K562 (cell line): ENCODE results near the gene WBP1L. TPM values are rescaled to one million over a fixed set of nuclear protein-coding genes. Genes with fewer than 3 reads are reported as not detected.
A peak's percentile ranks its signal among the peaks of the same experiment; 100 is the strongest.

ENCODE experiments used
- ARID4B ChIP-seq: sonication (generic); formaldehyde crosslinking; IDR thresholded peaks from 2 replicates; pipeline ENCODE4 v1.8.0; 2022; ENCODE audit warnings: mild to moderate bottlenecking, missing genetic modification reagents
- BACH1 ChIP-seq: fragments of 200-800 bp; sonication (Bioruptor generic); IDR thresholded peaks from 2 replicates; pipeline ENCODE4 v1.6.1; 2016; ENCODE audit warnings: missing genetic modification characterization, missing compliant biosample characterization
- CBFA2T2 ChIP-seq: fragments of 450-650 bp; conservative IDR thresholded peaks from 2 replicates; pipeline ENCODE4 v1.6.1; 2017; ENCODE audit warnings: mild to moderate bottlenecking
- HINFP ChIP-seq: fragments of 450-650 bp; conservative IDR thresholded peaks from 2 replicates; pipeline ENCODE4 v1.6.1; 2016; ENCODE audit warnings: missing genetic modification characterization, low read depth, mild to moderate bottlenecking, control low read depth, missing compliant biosample characterization
- ID3 ChIP-seq, 2 experiments: fragments of 250-450 bp in 1 of 2; fragments of 450-650 bp in 1 of 2; sonication (Bioruptor Pico) in 1 of 2; IDR thresholded peaks; 2 replicates each; pipeline versions ENCODE4 v1.6.1 to v1.8.0; 2016 to 2021; ENCODE audit warnings: mild to moderate bottlenecking in 2 of 2, moderate library complexity in 2 of 2, missing compliant biosample characterization in 1 of 2, missing genetic modification characterization in 1 of 2
- IRF9 ChIP-seq: fragments of 450-650 bp; IDR thresholded peaks from 2 replicates; pipeline ENCODE4 v1.6.1; 2016; ENCODE audit warnings: missing biosample characterization, missing genetic modification characterization
- KLF6 ChIP-seq: fragments of 250-450 bp; sonication (Bioruptor Pico); IDR thresholded peaks from 2 replicates; pipeline ENCODE4 v1.4.0; 2020; ENCODE audit warnings: mild to moderate bottlenecking, moderate library complexity, borderline replicate concordance
- L3MBTL2 ChIP-seq: fragments of 450-650 bp; IDR thresholded peaks from 2 replicates; pipeline ENCODE4 v1.6.1; 2016; ENCODE audit warnings: mild to moderate bottlenecking, moderate library complexity
- MEF2D ChIP-seq: conservative IDR thresholded peaks from 2 replicates; pipeline ENCODE4 v1.6.1; 2016; ENCODE audit warnings: low read depth, missing genetic modification characterization, missing compliant biosample characterization
- MYC ChIP-seq, 2 experiments: fragments of 250-450 bp in 1 of 2; sonication (Bioruptor Pico) in 1 of 2; IDR thresholded peaks; 2 replicates each; pipeline versions ENCODE4 v1.5.1 to v1.6.1; 2012 to 2021; ENCODE audit warnings: low read depth in 2 of 2, borderline replicate concordance in 1 of 2, improper control_type of control experiment in 1 of 2, low read length in 1 of 2, mild to moderate bottlenecking in 1 of 2, moderate library complexity in 1 of 2
- PYGO2 ChIP-seq: fragments of 450-650 bp; IDR thresholded peaks from 2 replicates; pipeline ENCODE4 v1.6.1; 2016; ENCODE audit warnings: mild to moderate bottlenecking, missing genetic modification characterization, moderate library complexity, missing compliant biosample characterization
- TSC22D4 ChIP-seq: fragments of 450-650 bp; IDR thresholded peaks from 2 replicates; pipeline ENCODE4 v1.6.1; 2016; ENCODE audit warnings: missing genetic modification characterization, missing biosample characterization, control low read depth
- ZBTB26 ChIP-seq: fragments of 450-650 bp; formaldehyde crosslinking; IDR thresholded peaks from 2 replicates; pipeline ENCODE4 v1.4.0; 2022; ENCODE audit warnings: missing genetic modification characterization
- ZNF644 ChIP-seq: fragments of 200-800 bp; sonication (Bioruptor generic); IDR thresholded peaks from 2 replicates; pipeline ENCODE4 v1.6.1; 2016; ENCODE audit warnings: low read depth, missing genetic modification characterization, missing compliant biosample characterization
- ZNF668 ChIP-seq: fragments of 250-450 bp; sonication (Bioruptor Pico); IDR thresholded peaks from 2 replicates; pipeline ENCODE4 v1.8.0; 2022; ENCODE audit warnings: mild to moderate bottlenecking, inconsistent platforms
- polyA plus RNA-seq, 8 experiments: library from polyadenylated mRNA; depleted of rRNA in 4 of 8; stranded (reverse) in 5 of 8; unstranded in 3 of 8; fragments of >200 nt; fragmentation: Nextera tagmentation in 2 of 8; fragmentation: Illumina TruSeq in 1 of 8; extraction: Ambion mirVana in 2 of 8; extraction: Trizol in 1 of 8; gene quantifications; 2 replicates each; pipeline versions ENCODE4 v1.2.1 to v1.2.3, GENCODE V29; 2011 to 2014; ENCODE audit warnings: inconsistent platforms in 1 of 8, missing spikeins in 1 of 8
- total RNA-seq, 7 experiments: library from RNA; depleted of rRNA in 6 of 7; stranded (reverse); fragments of >200 nt in 6 of 7; fragmentation: Illumina TruSeq in 2 of 7; extraction: Trizol in 2 of 7; gene quantifications; 2 replicates each; pipeline versions ENCODE4 v1.2.1 to v1.2.3, GENCODE V29; 2011 to 2021; ENCODE audit warnings: low replicate concordance in 1 of 7

The WBP1L gene
- total and polyA plus RNA-seq, 9 of the 15 experiments (the other 6 are each of a cell fraction or from before 2014, with no cell fraction given), result 3.2 to 14.4 (median 11.3) TPM

GRCh38 chr10:102743078-102743587 is 615 bp upstream of the WBP1L start (continued):
- TF ChIP-seq IRF9 (tag) (peak; percentile 60), BACH1 (tag) (peak; percentile 78; the same call in 1 of the 2 replicates), CBFA2T2 (no peak), KLF6 (CRISPR knock-in tag) (peak; percentile 52; the same call in 1 of the 2 replicates), ZNF644 (tag) (peak; percentile 79; the same call in 1 of the 2 replicates), TSC22D4 (tag) (no peak), PYGO2 (tag) (peak; percentile 56; the same call in 1 of the 2 replicates), MYC (IDR thresholded peaks at IDR 0.05; ENCODE audit: low read depth, low read length) (no peak), MYC (CRISPR knock-in tag; IDR thresholded peaks at IDR 0.05; ENCODE audit: borderline replicate concordance, low read depth) (peak; percentile 67; the same call in 1 of the 2 replicates), MEF2D (tag) (peak; percentile 76), L3MBTL2 (no peak), ARID4B (CRISPR knock-in tag) (no peak), ZNF668 (peak; percentile 74; the same call in 1 of the 2 replicates), ZBTB26 (CRISPR knock-in tag) (peak; percentile 40; the same call in 1 of the 2 replicates), HINFP (tag) (peak; percentile 71), ID3 (CRISPR knock-in tag; IDR thresholded peaks at IDR 0.05) (0 out of 2 replicates have a peak, but pooled peaks have one; percentile 17), ID3 (tag; IDR thresholded peaks at IDR 0.05) (peak; percentile 95)
